ENCODE results near the gene SLC7A9. TPM values are rescaled to one million over a fixed set of nuclear protein-coding genes. Genes with fewer than 3 reads are reported as not detected.

Gene SLC7A9
- total and polyA plus RNA-seq, 4 experiments from 2014 or later: 0.86 to 1.5 TPM; not detected in 2

- H3K36me3 ChIP-seq (ENCODE audit: insufficient read depth, low read length): no peaks in the 10 kb centered on the region
- no peaks in the 10 kb centered on the region for H3K27me3 ChIP-seq (ENCODE audit: insufficient read depth, low read length)
- intact Hi-C loops (cut with micrococcal nuclease): no loop called here
- Mint-ChIP-seq H3K4me3 (no peak overlapping the region), H3K27ac (peak overlapping the region in 2 of 7 donors; percentile 15 to 55), H3K27me3 (no peaks in the 10 kb centered on the region), H3K9me3 (no peaks in the 10 kb centered on the region), H3K4me1 (peaks cover 0 to 2% (median 0%) of the 10 kb centered on the region in 4 donors), H3K36me3 (peaks cover 12 to 21% of the 10 kb centered on the region in 2 donors)
- no peak for DNase-seq
- no peaks in the 10 kb centered on the region for H3K4me1 ChIP-seq (ENCODE audit: insufficient read depth, low read length)
- H3K27ac ChIP-seq (ENCODE audit: low read depth, low read length): no peak overlapping the region
- no peaks in the 10 kb centered on the region for H3K9me3 ChIP-seq (ENCODE audit: control insufficient read depth in 1 of 2, low read length in 2 of 2)
- ChIA-PET POLR2A (ENCODE audit: partially characterized antibody) (no interaction called here), CTCF (ENCODE audit: partially characterized antibody) (no interaction called here)
- H3K4me3 ChIP-seq (ENCODE audit: low read length in 2 of 2): no peak overlapping the region
These were observed 12.2 kb upstream of the SLC7A9 start for GRCh38 chr19:32881766-32882165.

GRCh38 chr19:32880622-32881021, 11.1 kb upstream of the SLC7A9 start:
- Mint-ChIP-seq H3K4me3 (no peak overlapping the region), H3K9me3 (no peaks in the 10 kb centered on the region), H3K36me3 (peaks cover 8 to 16% of the 10 kb centered on the region in 2 donors), H3K27ac (peak overlapping the region in 3 of 7 donors; percentile 24 to 71 (median 49)), H3K27me3 (no peaks in the 10 kb centered on the region), H3K4me1 (peaks cover 0 to 2% (median 0%) of the 10 kb centered on the region in 4 donors)
- no peaks in the 10 kb centered on the region for H3K36me3 ChIP-seq (ENCODE audit: insufficient read depth, low read length)
- H3K27me3 ChIP-seq (ENCODE audit: insufficient read depth, low read length): no peaks in the 10 kb centered on the region
- H3K4me3 ChIP-seq (ENCODE audit: low read length in 2 of 2): no peak overlapping the region
- no peaks in the 10 kb centered on the region for H3K9me3 ChIP-seq (ENCODE audit: control insufficient read depth in 1 of 2, low read length in 2 of 2)
- CTCF ChIA-PET (ENCODE audit: partially characterized antibody): no interaction called here
- no peak for DNase-seq
- H3K27ac ChIP-seq (ENCODE audit: low read depth, low read length): no peak overlapping the region
- H3K4me1 ChIP-seq (ENCODE audit: insufficient read depth, low read length): no peaks in the 10 kb centered on the region
- POLR2A ChIA-PET (ENCODE audit: partially characterized antibody): no interaction called here
- intact Hi-C loops (cut with micrococcal nuclease): no loop called here

GRCh38 chr19:32879741-32880140, 10.2 kb upstream of the SLC7A9 start:
- Mint-ChIP-seq H3K4me3 (no peak overlapping the region), H3K4me1 (peaks cover 0 to 2% (median 0%) of the 10 kb centered on the region in 4 donors), H3K36me3 (peaks cover 8 to 16% of the 10 kb centered on the region in 2 donors), H3K9me3 (no peaks in the 10 kb centered on the region), H3K27ac (no peak overlapping the region), H3K27me3 (no peaks in the 10 kb centered on the region)
- Histone ChIP-seq H3K9me3 (ENCODE audit: control insufficient read depth in 1 of 2, low read length in 2 of 2) (no peaks in the 10 kb centered on the region), H3K27ac (ENCODE audit: low read depth, low read length) (no peak overlapping the region), H3K4me3 (ENCODE audit: low read length in 2 of 2) (no peak overlapping the region), H3K36me3 (ENCODE audit: insufficient read depth, low read length) (no peaks in the 10 kb centered on the region), H3K4me1 (ENCODE audit: insufficient read depth, low read length) (no peaks in the 10 kb centered on the region), H3K27me3 (ENCODE audit: insufficient read depth, low read length) (no peaks in the 10 kb centered on the region)
- DNase-seq: no peak
- POLR2A ChIA-PET (ENCODE audit: partially characterized antibody): no interaction called here
- CTCF ChIA-PET (ENCODE audit: partially characterized antibody): no interaction called here
- intact Hi-C loops (cut with micrococcal nuclease): no loop called here

GRCh38 chr19:32878988-32879387, 9.4 kb upstream of the SLC7A9 start:
- ChIA-PET CTCF (ENCODE audit: partially characterized antibody) (no interaction called here), POLR2A (ENCODE audit: partially characterized antibody) (interaction anchor here (0.7 kb wide), 1 partner anchor 1080 kb away, joined by 3 read pairs; no protein-coding TSS in a partner anchor)
- Mint-ChIP-seq H3K9me3 (no peaks in the 10 kb centered on the region), H3K4me1 (peaks cover 0 to 2% (median 0%) of the 10 kb centered on the region in 4 donors), H3K27ac (peak overlapping the region in 1 of 7 donors; percentile 19), H3K4me3 (no peak overlapping the region), H3K36me3 (peaks cover 8 to 16% of the 10 kb centered on the region in 2 donors), H3K27me3 (no peaks in the 10 kb centered on the region)
- no peaks in the 10 kb centered on the region for H3K36me3 ChIP-seq (ENCODE audit: insufficient read depth, low read length)
- no peaks in the 10 kb centered on the region for H3K9me3 ChIP-seq (ENCODE audit: control insufficient read depth in 1 of 2, low read length in 2 of 2)
- H3K27ac ChIP-seq (ENCODE audit: low read depth, low read length): no peak overlapping the region
- intact Hi-C loops (cut with micrococcal nuclease): no loop called here
- DNase-seq: no peak
- H3K4me1 ChIP-seq (ENCODE audit: insufficient read depth, low read length): no peaks in the 10 kb centered on the region
- no peak overlapping the region for H3K4me3 ChIP-seq (ENCODE audit: low read length in 2 of 2)
- H3K27me3 ChIP-seq (ENCODE audit: insufficient read depth, low read length): no peaks in the 10 kb centered on the region

GRCh38 chr19:32877977-32878745, 8.6 kb upstream of the SLC7A9 start:
- H3K9me3 Mint-ChIP-seq: no peaks in the 10 kb centered on the region
- Histone ChIP-seq H3K36me3 (ENCODE audit: insufficient read depth, low read length) (no peaks in the 10 kb centered on the region), H3K9me3 (ENCODE audit: control insufficient read depth in 1 of 2, low read length in 2 of 2) (no peaks in the 10 kb centered on the region), H3K4me1 (ENCODE audit: insufficient read depth, low read length) (no peaks in the 10 kb centered on the region), H3K27me3 (ENCODE audit: insufficient read depth, low read length) (no peaks in the 10 kb centered on the region), H3K27ac (ENCODE audit: low read depth, low read length) (no peak overlapping the region), H3K4me3 (ENCODE audit: low read length in 2 of 2) (no peak overlapping the region)
- no peaks in the 10 kb centered on the region for H3K27me3 Mint-ChIP-seq
- POLR2A ChIA-PET (ENCODE audit: partially characterized antibody): no interaction called here
- CTCF ChIA-PET (ENCODE audit: partially characterized antibody): no interaction called here
- H3K27ac Mint-ChIP-seq: no peak overlapping the region
- no peak for DNase-seq
- no peak overlapping the region for H3K4me3 Mint-ChIP-seq
- intact Hi-C loops (cut with micrococcal nuclease): no loop called here
- H3K4me1 Mint-ChIP-seq: peaks cover 0 to 2% (median 0%) of the 10 kb centered on the region in 4 donors
- peaks cover 8 to 16% of the 10 kb centered on the region in 2 donors for H3K36me3 Mint-ChIP-seq

- peaks cover 8 to 16% of the 10 kb centered on the region in 2 donors for H3K36me3 Mint-ChIP-seq
- ChIA-PET POLR2A (ENCODE audit: partially characterized antibody) (no interaction called here), CTCF (ENCODE audit: partially characterized antibody) (no interaction called here)
- H3K4me3 Mint-ChIP-seq: no peak overlapping the region
- no peak overlapping the region for H3K27ac Mint-ChIP-seq
- H3K4me3 ChIP-seq (ENCODE audit: low read length in 2 of 2): no peak overlapping the region
- intact Hi-C loops (cut with micrococcal nuclease): no loop called here
- H3K27ac ChIP-seq (ENCODE audit: low read depth, low read length): no peak overlapping the region
- H3K9me3 Mint-ChIP-seq: no peaks in the 10 kb centered on the region
- no peak for DNase-seq
- H3K9me3 ChIP-seq (ENCODE audit: control insufficient read depth in 1 of 2, low read length in 2 of 2): no peaks in the 10 kb centered on the region
- H3K27me3 ChIP-seq (ENCODE audit: insufficient read depth, low read length): no peaks in the 10 kb centered on the region
- H3K36me3 ChIP-seq (ENCODE audit: insufficient read depth, low read length): no peaks in the 10 kb centered on the region
- no peaks in the 10 kb centered on the region for H3K27me3 Mint-ChIP-seq
- no peaks in the 10 kb centered on the region for H3K4me1 Mint-ChIP-seq
- no peaks in the 10 kb centered on the region for H3K4me1 ChIP-seq (ENCODE audit: insufficient read depth, low read length)
These were observed 7.9 kb upstream of the SLC7A9 start for GRCh38 chr19:32877323-32877912.

- no peaks in the 10 kb centered on the region for H3K4me1 ChIP-seq (ENCODE audit: insufficient read depth, low read length)
- Mint-ChIP-seq H3K27ac (no peak overlapping the region), H3K9me3 (no peaks in the 10 kb centered on the region), H3K4me3 (no peak overlapping the region), H3K36me3 (peaks cover 8 to 16% of the 10 kb centered on the region in 2 donors), H3K27me3 (no peaks in the 10 kb centered on the region), H3K4me1 (no peaks in the 10 kb centered on the region)
- no peaks in the 10 kb centered on the region for H3K27me3 ChIP-seq (ENCODE audit: insufficient read depth, low read length)
- intact Hi-C loops (cut with micrococcal nuclease): no loop called here
- CTCF ChIA-PET (ENCODE audit: partially characterized antibody): no interaction called here
- H3K36me3 ChIP-seq (ENCODE audit: insufficient read depth, low read length): no peaks in the 10 kb centered on the region
- no peak overlapping the region for H3K4me3 ChIP-seq (ENCODE audit: low read length in 2 of 2)
- no peaks in the 10 kb centered on the region for H3K9me3 ChIP-seq (ENCODE audit: control insufficient read depth in 1 of 2, low read length in 2 of 2)
- no peak overlapping the region for H3K27ac ChIP-seq (ENCODE audit: low read depth, low read length)
- POLR2A ChIA-PET (ENCODE audit: partially characterized antibody): no interaction called here
- DNase-seq: no peak
These were observed 7.3 kb upstream of the SLC7A9 start for GRCh38 chr19:32876919-32877285.
